Measurements from ENCODE around the gene CXCL12.

Gene CXCL12

GRCh38 chr10:44344727-44345126 lies 40.2 kb downstream of the CXCL12 start:
- Histone ChIP-seq H3K36me3 (ENCODE audit: control insufficient read depth, insufficient read depth, low read length) (no peaks in the 10 kb centered on the region), H3K4me1 (ENCODE audit: control insufficient read depth, insufficient read depth, low read length) (peaks cover 12% of the 10 kb centered on the region; the same call in 1 of the 2 replicates), H3K4me3 (ENCODE audit: low read depth, low read length) (no peak overlapping the region), H3K9me3 (ENCODE audit: control insufficient read depth, insufficient read depth, low read depth, low read length) (no peaks in the 10 kb centered on the region), H3K9ac (ENCODE audit: low read length) (no peak overlapping the region), H3K27ac (ENCODE audit: low read depth, low read length) (no peak overlapping the region), H3K27me3 (ENCODE audit: control insufficient read depth, insufficient read depth, low read length) (no peaks in the 10 kb centered on the region)

DNA sequence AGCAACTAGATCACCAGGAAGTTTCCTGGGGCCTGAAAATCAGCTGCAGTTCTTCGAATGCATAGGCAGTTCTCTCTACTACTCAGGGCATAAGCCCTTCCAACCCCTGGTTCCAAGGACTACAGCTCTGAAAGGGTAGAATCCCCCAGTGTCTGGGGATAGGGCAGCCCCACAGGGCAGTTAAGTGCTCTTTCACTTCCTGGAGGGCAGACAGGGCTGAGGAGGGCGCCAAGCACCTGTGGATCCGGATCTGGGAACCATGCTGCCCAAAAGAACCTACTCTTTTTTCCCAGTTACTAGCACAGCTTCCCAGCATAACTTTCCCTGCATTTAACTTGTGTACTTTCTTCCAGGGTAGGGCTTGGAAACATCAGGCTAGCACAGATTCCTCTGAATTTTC lies 41.1 kb downstream of the CXCL12 start:
- Histone ChIP-seq H3K9ac (ENCODE audit: low read length) (no peak overlapping the region), H3K9me3 (ENCODE audit: control insufficient read depth, insufficient read depth, low read depth, low read length) (no peaks in the 10 kb centered on the region), H3K4me3 (ENCODE audit: low read depth, low read length) (no peak overlapping the region), H3K27ac (ENCODE audit: low read depth, low read length) (no peak overlapping the region), H3K27me3 (ENCODE audit: control insufficient read depth, insufficient read depth, low read length) (no peaks in the 10 kb centered on the region), H3K36me3 (ENCODE audit: control insufficient read depth, insufficient read depth, low read length) (no peaks in the 10 kb centered on the region), H3K4me1 (ENCODE audit: control insufficient read depth, insufficient read depth, low read length) (peaks cover 12% of the 10 kb centered on the region; the same call in 1 of the 2 replicates)

DNA sequence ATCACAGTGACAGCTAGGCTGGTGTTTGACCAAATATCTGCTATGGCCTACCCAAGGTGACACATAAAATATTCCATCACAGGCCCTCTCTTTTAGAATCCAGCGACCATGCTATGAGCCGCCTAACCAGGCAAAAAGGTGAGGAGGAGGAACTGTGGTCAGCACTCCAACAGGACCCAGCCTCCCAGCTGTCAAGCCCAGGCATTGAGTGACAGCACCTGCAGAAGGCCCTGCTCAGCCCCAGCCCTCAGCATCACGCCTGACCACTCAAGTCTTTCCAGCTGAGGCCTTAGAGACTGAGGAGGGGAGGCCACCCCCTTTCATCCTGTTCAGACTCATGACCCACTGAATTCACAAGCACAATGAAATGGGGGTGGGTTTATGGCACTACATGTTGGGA lies 43.0 kb downstream of the CXCL12 start:
- no peak overlapping the region for H3K27ac ChIP-seq (ENCODE audit: low read depth, low read length)
- H3K9ac ChIP-seq (ENCODE audit: low read length): no peak overlapping the region
- H3K4me1 ChIP-seq (ENCODE audit: control insufficient read depth, insufficient read depth, low read length): peaks cover 12% of the 10 kb centered on the region; the same call in 1 of the 2 replicates
- H3K36me3 ChIP-seq (ENCODE audit: control insufficient read depth, insufficient read depth, low read length): no peaks in the 10 kb centered on the region
- no peaks in the 10 kb centered on the region for H3K27me3 ChIP-seq (ENCODE audit: control insufficient read depth, insufficient read depth, low read length)
- no peaks in the 10 kb centered on the region for H3K9me3 ChIP-seq (ENCODE audit: control insufficient read depth, insufficient read depth, low read depth, low read length)
- H3K4me3 ChIP-seq (ENCODE audit: low read depth, low read length): no peak overlapping the region

DNA sequence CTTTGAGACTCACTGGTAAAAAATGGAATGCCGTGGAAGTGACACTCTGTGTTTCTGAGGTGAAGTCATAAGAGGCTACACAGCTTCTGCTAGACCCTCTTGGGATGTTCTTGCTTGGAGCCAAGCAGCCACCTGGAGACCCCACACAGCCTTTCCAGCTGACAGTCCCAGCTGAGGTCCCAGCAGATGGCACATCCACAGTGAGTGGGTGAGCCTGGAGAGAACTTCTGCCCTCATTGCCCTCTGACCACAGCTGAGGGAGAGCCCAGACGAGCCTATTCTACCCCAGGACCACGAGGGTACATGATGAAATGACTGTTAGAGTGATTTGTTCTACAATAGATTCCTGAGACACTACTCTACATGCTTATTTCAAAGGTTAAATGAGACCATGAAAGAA lies 44.3 kb downstream of the CXCL12 start:
- Histone ChIP-seq H3K9ac (ENCODE audit: low read length) (no peak overlapping the region), H3K4me1 (ENCODE audit: control insufficient read depth, insufficient read depth, low read length) (peaks cover 12% of the 10 kb centered on the region; the same call in 1 of the 2 replicates), H3K9me3 (ENCODE audit: control insufficient read depth, insufficient read depth, low read depth, low read length) (no peaks in the 10 kb centered on the region), H3K4me3 (ENCODE audit: low read depth, low read length) (no peak overlapping the region), H3K27me3 (ENCODE audit: control insufficient read depth, insufficient read depth, low read length) (no peaks in the 10 kb centered on the region), H3K36me3 (ENCODE audit: control insufficient read depth, insufficient read depth, low read length) (no peaks in the 10 kb centered on the region), H3K27ac (ENCODE audit: low read depth, low read length) (no peak overlapping the region)

DNA sequence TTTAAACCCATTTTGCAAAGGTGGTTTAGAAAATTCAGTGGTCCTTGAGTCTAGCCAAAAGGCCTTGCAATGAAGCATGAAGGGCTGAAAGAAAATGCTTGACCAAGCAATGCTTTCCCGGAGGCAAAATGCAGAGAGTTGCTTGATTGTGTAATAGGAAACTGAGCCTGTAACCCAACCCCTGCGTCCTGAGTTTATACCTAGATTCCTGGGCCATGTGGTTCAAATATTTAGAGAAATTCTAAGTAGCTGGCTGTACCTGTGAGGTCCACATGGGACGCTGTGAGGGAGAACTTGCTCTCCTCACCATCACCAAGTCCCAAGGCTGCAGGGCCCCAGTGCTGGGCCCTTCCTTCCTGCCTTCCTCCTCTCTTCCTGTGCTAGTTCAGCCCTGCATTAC lies 45.7 kb downstream of the CXCL12 start:
- H3K9me3 ChIP-seq (ENCODE audit: control insufficient read depth, insufficient read depth, low read depth, low read length): no peaks in the 10 kb centered on the region
- H3K9ac ChIP-seq (ENCODE audit: low read length): no peak overlapping the region
- H3K4me1 ChIP-seq (ENCODE audit: control insufficient read depth, insufficient read depth, low read length): peaks cover 12% of the 10 kb centered on the region; the same call in 1 of the 2 replicates
- H3K27me3 ChIP-seq (ENCODE audit: control insufficient read depth, insufficient read depth, low read length): no peaks in the 10 kb centered on the region
- H3K4me3 ChIP-seq (ENCODE audit: low read depth, low read length): no peak overlapping the region
- no peak overlapping the region for H3K27ac ChIP-seq (ENCODE audit: low read depth, low read length)
- H3K36me3 ChIP-seq (ENCODE audit: control insufficient read depth, insufficient read depth, low read length): no peaks in the 10 kb centered on the region

DNA sequence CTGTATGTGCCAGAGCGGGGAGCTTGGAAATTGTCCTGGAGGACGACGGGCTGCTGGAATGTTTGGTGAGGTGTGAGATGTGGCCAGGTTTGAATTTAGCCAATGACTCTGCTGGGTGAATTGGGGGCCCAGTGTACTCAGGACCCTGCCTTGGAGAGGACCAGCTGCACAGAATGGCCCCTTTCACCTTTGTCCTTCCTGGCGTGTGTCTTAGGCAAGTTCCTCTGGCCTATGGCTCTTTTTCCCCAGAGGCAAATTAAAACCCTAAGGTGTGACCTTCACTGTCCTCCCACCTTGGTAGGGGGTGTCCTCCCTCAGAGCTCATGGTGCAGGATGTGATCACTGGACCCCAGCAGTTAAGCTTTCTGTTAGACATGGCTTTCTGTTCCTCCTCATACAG lies 47.8 kb downstream of the CXCL12 start:
- no peak overlapping the region for H3K9ac ChIP-seq (ENCODE audit: low read length)
- H3K27ac ChIP-seq (ENCODE audit: low read depth, low read length): no peak overlapping the region
- H3K4me1 ChIP-seq (ENCODE audit: control insufficient read depth, insufficient read depth, low read length): peaks cover 9% of the 10 kb centered on the region; the same call in 1 of the 2 replicates
- no peaks in the 10 kb centered on the region for H3K27me3 ChIP-seq (ENCODE audit: control insufficient read depth, insufficient read depth, low read length)
- no peaks in the 10 kb centered on the region for H3K36me3 ChIP-seq (ENCODE audit: control insufficient read depth, insufficient read depth, low read length)
- no peaks in the 10 kb centered on the region for H3K9me3 ChIP-seq (ENCODE audit: control insufficient read depth, insufficient read depth, low read depth, low read length)
- no peak overlapping the region for H3K4me3 ChIP-seq (ENCODE audit: low read depth, low read length)

DNA sequence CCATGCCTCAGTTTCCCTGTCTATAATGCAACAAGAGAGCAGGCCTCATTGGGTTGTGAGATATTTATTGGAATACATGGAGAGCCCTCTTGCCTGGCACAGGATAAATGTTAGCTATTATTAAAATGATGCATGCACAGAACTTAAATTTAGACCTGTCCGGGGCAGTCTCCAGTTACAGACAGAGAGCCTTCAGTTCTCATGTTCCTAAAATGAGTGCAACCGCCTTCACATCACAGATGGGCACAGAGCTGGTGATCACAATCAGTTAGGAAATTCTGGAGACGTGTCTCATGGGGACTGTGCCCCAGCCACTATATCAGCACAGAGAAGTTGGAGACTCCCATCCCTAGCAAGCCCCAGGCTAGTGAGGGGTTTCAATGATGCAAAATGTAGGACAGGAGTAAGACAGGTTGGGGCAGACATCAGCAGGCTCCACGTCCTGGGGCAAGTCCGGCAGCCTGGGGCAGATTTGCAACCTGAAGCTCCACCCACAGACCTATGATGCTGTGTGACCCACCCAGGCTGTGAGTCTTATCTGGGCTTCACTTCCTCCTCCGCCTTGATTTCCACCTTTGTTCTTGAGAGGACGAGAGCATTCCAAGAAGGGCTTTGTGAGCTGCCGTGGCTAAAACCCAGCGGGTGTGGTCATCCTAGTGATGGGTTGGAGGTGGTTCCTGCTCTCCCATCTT lies 49.4 kb downstream of the CXCL12 start:
- Histone ChIP-seq H3K27me3 (ENCODE audit: control insufficient read depth, insufficient read depth, low read length) (no peaks in the 10 kb centered on the region), H3K4me3 (ENCODE audit: low read depth, low read length) (no peak overlapping the region), H3K4me1 (ENCODE audit: control insufficient read depth, insufficient read depth, low read length) (no peaks in the 10 kb centered on the region), H3K27ac (ENCODE audit: low read depth, low read length) (no peak overlapping the region), H3K36me3 (ENCODE audit: control insufficient read depth, insufficient read depth, low read length) (no peaks in the 10 kb centered on the region), H3K9me3 (ENCODE audit: control insufficient read depth, insufficient read depth, low read depth, low read length) (no peaks in the 10 kb centered on the region), H3K9ac (ENCODE audit: low read length) (no peak overlapping the region)

DNA sequence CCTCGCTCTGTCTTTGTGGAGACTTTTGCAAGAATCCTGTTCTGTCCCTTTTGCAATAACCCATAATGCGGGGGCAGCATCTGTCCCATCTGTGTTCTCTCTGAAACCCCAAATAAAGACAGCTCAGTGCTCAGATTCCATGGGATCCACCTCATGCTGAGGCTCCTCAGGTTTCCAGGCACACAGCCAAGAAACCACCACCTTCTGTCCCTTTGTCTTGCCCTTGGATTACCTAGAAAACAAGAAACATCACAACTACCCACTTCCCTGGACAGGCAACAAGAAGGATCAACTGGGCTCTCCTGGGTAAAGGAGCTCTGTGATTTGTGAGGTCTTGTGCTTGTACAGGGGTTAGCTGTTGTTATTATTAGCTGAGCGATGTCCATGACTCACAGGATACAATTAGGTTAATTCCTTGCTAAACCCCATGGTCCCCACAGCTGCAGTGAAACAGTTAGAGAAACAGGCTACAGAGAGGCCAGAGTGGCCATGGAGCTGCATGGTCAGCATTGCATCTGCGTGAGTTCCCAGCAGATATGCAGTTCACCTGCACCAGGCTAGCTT lies 50.2 kb downstream of the CXCL12 start:
- Histone ChIP-seq H3K9ac (ENCODE audit: low read length) (no peak overlapping the region), H3K4me1 (ENCODE audit: control insufficient read depth, insufficient read depth, low read length) (no peaks in the 10 kb centered on the region), H3K36me3 (ENCODE audit: control insufficient read depth, insufficient read depth, low read length) (no peaks in the 10 kb centered on the region), H3K9me3 (ENCODE audit: control insufficient read depth, insufficient read depth, low read depth, low read length) (no peaks in the 10 kb centered on the region), H3K27ac (ENCODE audit: low read depth, low read length) (no peak overlapping the region), H3K27me3 (ENCODE audit: control insufficient read depth, insufficient read depth, low read length) (no peaks in the 10 kb centered on the region), H3K4me3 (ENCODE audit: low read depth, low read length) (no peak overlapping the region)

DNA sequence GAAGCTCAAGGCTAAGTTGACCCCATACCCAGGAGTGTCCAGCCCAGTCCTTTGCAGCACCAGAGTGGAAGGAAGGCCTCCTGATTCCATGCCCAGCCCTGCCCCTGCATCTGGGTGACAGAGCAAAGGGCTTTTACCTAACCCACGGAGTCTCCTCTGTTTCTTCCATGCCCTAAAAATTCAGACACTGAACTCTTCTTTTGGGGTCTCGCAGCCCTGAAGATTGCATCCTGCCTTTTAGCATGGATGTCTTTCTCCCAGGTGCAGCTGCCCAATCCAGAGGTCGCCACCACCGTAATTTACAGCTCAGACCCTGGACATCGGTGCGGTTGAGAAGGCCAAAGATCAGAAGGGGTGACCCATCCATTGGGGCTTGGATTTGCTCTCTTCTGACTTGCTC lies 50.8 kb downstream of the CXCL12 start:
- Histone ChIP-seq H3K9me3 (ENCODE audit: control insufficient read depth, insufficient read depth, low read depth, low read length) (no peaks in the 10 kb centered on the region), H3K9ac (ENCODE audit: low read length) (no peak overlapping the region), H3K27me3 (ENCODE audit: control insufficient read depth, insufficient read depth, low read length) (no peaks in the 10 kb centered on the region), H3K27ac (ENCODE audit: low read depth, low read length) (no peak overlapping the region), H3K36me3 (ENCODE audit: control insufficient read depth, insufficient read depth, low read length) (no peaks in the 10 kb centered on the region), H3K4me1 (ENCODE audit: control insufficient read depth, insufficient read depth, low read length) (no peaks in the 10 kb centered on the region), H3K4me3 (ENCODE audit: low read depth, low read length) (no peak overlapping the region)

DNA sequence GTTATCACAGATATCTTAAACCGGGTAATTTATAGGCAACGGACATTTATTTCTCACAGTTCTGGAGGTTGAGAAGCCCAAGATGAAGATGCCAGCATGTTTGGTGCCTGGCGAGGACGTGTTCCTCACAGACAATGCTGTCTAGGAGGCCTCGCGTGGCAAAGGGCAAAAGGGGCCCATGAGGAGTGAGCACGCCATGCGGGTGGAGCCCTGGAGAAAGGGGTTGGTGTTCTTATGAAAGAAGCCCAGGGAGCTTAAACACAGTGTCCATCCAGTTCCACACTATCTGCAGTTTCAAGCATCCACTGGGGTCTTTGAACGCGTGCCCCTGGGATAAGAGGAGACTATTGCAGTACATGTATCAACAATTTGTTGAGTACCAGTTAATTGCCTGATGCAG lies 51.4 kb downstream of the CXCL12 start:
- Histone ChIP-seq H3K9me3 (ENCODE audit: control insufficient read depth, insufficient read depth, low read depth, low read length) (no peaks in the 10 kb centered on the region), H3K4me3 (ENCODE audit: low read depth, low read length) (no peak overlapping the region), H3K27ac (ENCODE audit: low read depth, low read length) (no peak overlapping the region), H3K4me1 (ENCODE audit: control insufficient read depth, insufficient read depth, low read length) (no peaks in the 10 kb centered on the region), H3K27me3 (ENCODE audit: control insufficient read depth, insufficient read depth, low read length) (no peaks in the 10 kb centered on the region), H3K9ac (ENCODE audit: low read length) (no peak overlapping the region), H3K36me3 (ENCODE audit: control insufficient read depth, insufficient read depth, low read length) (no peaks in the 10 kb centered on the region)

DNA sequence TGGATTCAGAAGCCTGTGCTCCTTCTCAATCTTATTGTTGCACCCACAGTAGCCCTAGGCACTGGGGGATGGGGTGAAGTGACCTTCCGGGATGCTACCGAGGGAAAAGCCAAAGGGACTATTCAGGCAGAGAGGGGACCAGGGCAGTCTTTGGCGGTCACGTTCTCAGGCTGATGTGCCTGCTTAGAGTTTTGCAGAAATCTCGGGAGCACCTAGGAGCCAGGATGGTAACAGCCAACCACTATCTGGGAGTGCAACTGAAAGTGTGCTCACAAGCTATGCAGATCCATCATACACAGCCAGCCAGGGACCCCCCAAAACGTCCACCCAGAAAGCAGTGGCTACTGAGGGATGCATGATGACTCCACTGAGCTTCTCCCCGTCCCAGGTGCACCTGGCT lies 52.4 kb downstream of the CXCL12 start:
- H3K27me3 ChIP-seq (ENCODE audit: control insufficient read depth, insufficient read depth, low read length): no peaks in the 10 kb centered on the region
- H3K27ac ChIP-seq (ENCODE audit: low read depth, low read length): no peak overlapping the region
- no peak overlapping the region for H3K4me3 ChIP-seq (ENCODE audit: low read depth, low read length)
- no peak overlapping the region for H3K9ac ChIP-seq (ENCODE audit: low read length)
- no peaks in the 10 kb centered on the region for H3K36me3 ChIP-seq (ENCODE audit: control insufficient read depth, insufficient read depth, low read length)
- H3K4me1 ChIP-seq (ENCODE audit: control insufficient read depth, insufficient read depth, low read length): no peaks in the 10 kb centered on the region
- H3K9me3 ChIP-seq (ENCODE audit: control insufficient read depth, insufficient read depth, low read depth, low read length): no peaks in the 10 kb centered on the region

Data from HUES6 (cell line).